H1 (cell line): ENCODE measurements around the gene DCHS1. TPM values are rescaled to one million over a fixed set of nuclear protein-coding genes. Genes with fewer than 3 reads are reported as not detected.

Experiments used
- CTCF ChIA-PET: fragments of 300-600 bp; sonication (Branson Sonifier 250); formaldehyde crosslinking; loops from one replicate; lab custom pipeline; 2021; ENCODE audit not compliant: partially characterized antibody; lab: Charles Lee
- POLR2A ChIA-PET: fragments of 300-600 bp; sonication (Branson Sonifier 250); formaldehyde crosslinking; loops from one replicate; lab custom pipeline; 2021; ENCODE audit warnings: inconsistent platforms; ENCODE audit not compliant: partially characterized antibody; lab: Charles Lee
- DNase-seq, 2 experiments: peaks; one replicate each; pipeline versions ENCODE4 v3.0.0 to v3.0.0-alpha.2; 2010 to 2022; ENCODE audit warnings: low spot score in 2 of 2, low read depth in 1 of 2, mixed read lengths in 1 of 2
- FAIRE-seq: peaks from 2 replicates; lab custom pipeline; 2011; peaks lifted over from hg19 to GRCh38; lab: Jason Lieb, UNC
- H2AFZ ChIP-seq: 2 replicates; pipeline ENCODE4 v1.8.1; 2012; ENCODE audit warnings: low read length, inconsistent platforms
- H2AK5ac ChIP-seq: 2 replicates; pipeline ENCODE4 v1.6.1; 2013; ENCODE audit warnings: low read depth, low read length
- H2BK120ac ChIP-seq: replicated peaks from 2 replicates; pipeline ENCODE3; 2013; ENCODE audit warnings: low read depth, low read length, inconsistent platforms
- H2BK12ac ChIP-seq: 2 replicates; pipeline ENCODE4 v1.6.1; 2013; ENCODE audit warnings: low read depth, low read length
- H2BK15ac ChIP-seq: 2 replicates; pipeline ENCODE4 v1.6.1; 2013; ENCODE audit warnings: low read length
- H2BK20ac ChIP-seq: 2 replicates; pipeline ENCODE4 v1.6.1; 2013; ENCODE audit warnings: low read length
- H2BK5ac ChIP-seq: 2 replicates; pipeline ENCODE4 v1.6.1; 2013; ENCODE audit warnings: low read depth, low read length
- H3K14ac ChIP-seq: 2 replicates; pipeline ENCODE4 v1.6.1; 2013; ENCODE audit warnings: inconsistent platforms; ENCODE audit not compliant: insufficient read length
- H3K18ac ChIP-seq: 2 replicates; pipeline ENCODE4 v1.6.1; 2013; ENCODE audit warnings: low read length; ENCODE audit errors: extremely low read depth
- H3K23ac ChIP-seq: 2 replicates; pipeline ENCODE4 v1.6.1; 2013; ENCODE audit warnings: inconsistent platforms; ENCODE audit not compliant: insufficient read length
- H3K23me2 ChIP-seq: 2 replicates; pipeline ENCODE4 v1.6.1; 2013; ENCODE audit warnings: low read depth, low read length
- H3K27ac ChIP-seq: 2 replicates; pipeline ENCODE4 v1.6.1; 2011; ENCODE audit warnings: low read depth, low read length, inconsistent platforms
- H3K27me3 ChIP-seq, 4 experiments: replicated peaks in 1 of 4; 1 replicate in 1 of 4; 2 replicates in 3 of 4; pipeline versions ENCODE4 v1.6.1 to v1.8.1; 2011 to 2013; ENCODE audit warnings: low read length in 3 of 4, mild to moderate bottlenecking in 3 of 4, inconsistent platforms in 2 of 4, mixed read lengths in 2 of 4, moderate library complexity in 1 of 4; ENCODE audit not compliant: control insufficient read depth in 3 of 4, insufficient read depth in 3 of 4; ENCODE audit errors: extremely low read depth in 1 of 4
- H3K36me3 ChIP-seq, 4 experiments: 2 replicates each; pipeline versions ENCODE4 v1.6.1 to v1.8.1; 2011 to 2013; ENCODE audit warnings: mild to moderate bottlenecking in 4 of 4, low read length in 3 of 4, moderate library complexity in 2 of 4, control low read depth in 1 of 4, inconsistent platforms in 1 of 4; ENCODE audit not compliant: insufficient read depth in 4 of 4, control insufficient read depth in 2 of 4
- H3K4ac ChIP-seq: replicated peaks from 2 replicates; pipeline ENCODE3; 2013; ENCODE audit warnings: low read length, low read depth, mixed read lengths, inconsistent platforms; ENCODE audit not compliant: insufficient read length
- H3K4me1 ChIP-seq, 4 experiments: replicated peaks in 1 of 4; 1 replicate in 1 of 4; 2 replicates in 3 of 4; pipeline versions ENCODE4 v1.6.1 to v1.8.1; 2011 to 2013; ENCODE audit warnings: low read length in 3 of 4, inconsistent platforms in 2 of 4, mixed read lengths in 1 of 4; ENCODE audit not compliant: insufficient read depth in 4 of 4, control insufficient read depth in 3 of 4
- H3K4me2 ChIP-seq, 2 experiments: 2 replicates each; pipeline versions ENCODE4 v1.6.1 to v1.8.1; 2011 to 2013; ENCODE audit warnings: low read depth in 2 of 2, low read length in 2 of 2, control low read depth in 1 of 2, inconsistent platforms in 1 of 2, mild to moderate bottlenecking in 1 of 2; ENCODE audit not compliant: insufficient read depth in 1 of 2
- H3K4me3 ChIP-seq, 4 experiments: fragments of 200-600, 300-600 bp in 1 of 4; sonication (generic), shearing (Covaris generic), sonication (Bioruptor Twin) in 1 of 4; 2 replicates each; pipeline versions ENCODE4 v1.5.1 to v1.8.1; 2011 to 2016; ENCODE audit warnings: low read length in 4 of 4, low read depth in 3 of 4, control low read depth in 2 of 4, inconsistent platforms in 2 of 4, mild to moderate bottlenecking in 2 of 4, mixed read lengths in 1 of 4, moderate library complexity in 1 of 4; ENCODE audit not compliant: insufficient read depth in 2 of 4; ENCODE audit errors: extremely low read depth in 1 of 4
- H3K56ac ChIP-seq: replicated peaks from 2 replicates; pipeline ENCODE3; 2013; ENCODE audit warnings: low read depth, mild to moderate bottlenecking, mixed read lengths, low read length, inconsistent platforms; ENCODE audit not compliant: insufficient read length
- H3K79me1 ChIP-seq: 2 replicates; pipeline ENCODE4 v1.6.1; 2013; ENCODE audit warnings: low read depth, low read length, control low read depth
- H3K79me2 ChIP-seq, 2 experiments: 2 replicates each; pipeline versions ENCODE4 v1.6.1 to v1.8.1; 2012 to 2013; ENCODE audit warnings: low read length in 2 of 2, mild to moderate bottlenecking in 2 of 2, inconsistent platforms in 1 of 2; ENCODE audit not compliant: insufficient read depth in 2 of 2, control insufficient read depth in 1 of 2
- H3K9ac ChIP-seq, 4 experiments: replicated peaks in 1 of 4; 1 replicate in 1 of 4; 2 replicates in 3 of 4; pipeline versions ENCODE4 v1.6.1 to v1.8.1; 2011 to 2013; ENCODE audit warnings: low read depth in 3 of 4, low read length in 3 of 4, control low read depth in 2 of 4, mild to moderate bottlenecking in 2 of 4, moderate library complexity in 2 of 4, inconsistent platforms in 1 of 4; ENCODE audit errors: extremely low read depth in 1 of 4
- H3K9me3 ChIP-seq, 2 experiments: 2 replicates each; pipeline versions ENCODE4 v1.6.1 to v1.8.1; 2012 to 2013; ENCODE audit warnings: mild to moderate bottlenecking in 2 of 2, moderate library complexity in 2 of 2, control low read depth in 1 of 2, inconsistent platforms in 1 of 2, low read depth in 1 of 2, low read length in 1 of 2, mixed read lengths in 1 of 2; ENCODE audit not compliant: insufficient read depth in 2 of 2
- H4K20me1 ChIP-seq, 2 experiments: replicated peaks in 1 of 2; 2 replicates each; pipeline versions ENCODE3 to v1.8.1; 2011 to 2013; ENCODE audit warnings: inconsistent platforms in 2 of 2, low read length in 2 of 2, mild to moderate bottlenecking in 1 of 2; ENCODE audit not compliant: insufficient read depth in 2 of 2, control insufficient read depth in 1 of 2
- H4K5ac ChIP-seq: 2 replicates; pipeline ENCODE4 v1.6.1; 2013; ENCODE audit warnings: low read length, low read depth, mixed read lengths, inconsistent platforms; ENCODE audit not compliant: insufficient read length
- H4K8ac ChIP-seq: 2 replicates; pipeline ENCODE4 v1.8.0; 2013; ENCODE audit warnings: mild to moderate bottlenecking, moderate library complexity, low read length, inconsistent platforms; ENCODE audit not compliant: insufficient read depth; ENCODE audit errors: extremely low read depth
- H4K91ac ChIP-seq: replicated peaks from 2 replicates; pipeline ENCODE3; 2013; ENCODE audit warnings: low read length, mixed read lengths, inconsistent platforms; ENCODE audit not compliant: insufficient read length
- ASH2L ChIP-seq: fragments of 200-600, 300-600 bp; sonication (generic); IDR thresholded peaks from one replicate; pipeline ENCODE4 v1.7.1; 2017; ENCODE audit warnings: low read length
- ATF2 ChIP-seq: IDR thresholded peaks from 2 replicates; pipeline ENCODE4 v1.6.1; 2012; ENCODE audit warnings: low read length, inconsistent platforms
- CBX5 ChIP-seq: fragments of 300-800, 300-1000 bp; sonication (generic); IDR thresholded peaks from 2 replicates; pipeline ENCODE4 v1.7.1; 2016; ENCODE audit warnings: antibody characterized with exemption, low read length, low read depth
- CHD2 ChIP-seq: IDR thresholded peaks from 2 replicates; pipeline ENCODE4 v1.6.1; 2012; ENCODE audit warnings: low read length, improper control_type of control experiment
- CREB1 ChIP-seq: IDR thresholded peaks from 2 replicates; pipeline ENCODE4 v1.6.1; 2012; ENCODE audit warnings: inconsistent platforms
- CTBP2 ChIP-seq: IDR thresholded peaks from 2 replicates; pipeline ENCODE4 v1.7.0; 2011; ENCODE audit warnings: borderline replicate concordance, mild to moderate bottlenecking, moderate library complexity, mixed read lengths, low read length; ENCODE audit not compliant: insufficient read depth, insufficient read length
- NRF1 ChIP-seq: IDR thresholded peaks from 2 replicates; pipeline ENCODE4 v1.6.1; 2011; ENCODE audit warnings: mild to moderate bottlenecking, low read depth, low read length, improper control_type of control experiment
- SAP30 ChIP-seq: fragments of 300-600 bp; sonication (generic); IDR thresholded peaks from 2 replicates; pipeline ENCODE4 v1.7.1; 2012; ENCODE audit warnings: low read length, moderate library complexity, mild to moderate bottlenecking, inconsistent platforms; ENCODE audit not compliant: insufficient read depth, insufficient replicate concordance
- SIX5 ChIP-seq: IDR thresholded peaks from 2 replicates; pipeline ENCODE4 v1.6.1; 2011; ENCODE audit warnings: mild to moderate bottlenecking, low read depth, low read length
- SP1 ChIP-seq: IDR thresholded peaks from 2 replicates; pipeline ENCODE4 v1.6.1; 2011; ENCODE audit warnings: low read depth, low read length
- TEAD4 ChIP-seq: IDR thresholded peaks from 2 replicates; pipeline ENCODE4 v1.6.1; 2012; ENCODE audit warnings: low read depth, low read length, inconsistent platforms, mixed read lengths
- WGBS, 2 experiments: shearing (Covaris generic) in 1 of 2; methylation state at CpG; one replicate each; pipeline versions ENCODE4 v1.1.6 to v1.1.7; 2013 to 2015; ENCODE audit warnings: low lambda C conversion rate in 2 of 2, mixed read lengths in 2 of 2, inconsistent platforms in 1 of 2, low coverage in 1 of 2, missing lambda C conversion rate in 1 of 2; ENCODE audit not compliant: insufficient replicate concordance in 2 of 2, insufficient coverage in 1 of 2, insufficient read length in 1 of 2; ENCODE audit errors: extremely low coverage in 1 of 2, missing lambda C conversion rate in 1 of 2; 5-methylcytosine and 5-hydroxymethylcytosine counted together
- polyA plus RNA-seq, 7 experiments: library from polyadenylated mRNA; depleted of rRNA in 3 of 7; stranded (reverse) in 5 of 7; unstranded in 2 of 7; fragments of >200 nt in 5 of 7; fragments of 200-250 nt in 2 of 7; gene quantifications; 1 replicate in 5 of 7; 2 replicates in 1 of 7; 4 replicates in 1 of 7; pipeline versions ENCODE4 v1.2.1 to v1.2.3, GENCODE V29; 2011 to 2013; ENCODE audit warnings: missing spikeins in 2 of 7, mixed read lengths in 2 of 7
- total RNA-seq: library from RNA; stranded (reverse); fragmentation: NEBNext Ultra II Directional; extraction: Animal tissue kit (Norgen Biotek cat#: 25700); gene quantifications from 2 replicates; pipeline ENCODE4 v1.2.1, GENCODE V29; 2021

Gene DCHS1
- total and polyA plus RNA-seq, 2 of the 8 experiments (the other 6 are each of a cell fraction or from before 2014, with no cell fraction given): 8.2 to 10.5 TPM

- Histone ChIP-seq H2AFZ (no peak overlapping the region), H3K4ac (no peak overlapping the region), H2BK120ac (no peak overlapping the region), H4K5ac (no peak overlapping the region), H3K36me3 (peaks cover 0 to 4% (median 2%) of the 10 kb centered on the region in 4 experiments; a peak in 4 of 8 replicates), H3K18ac (no peak overlapping the region), H2BK12ac (no peak overlapping the region), H2BK5ac (no peak overlapping the region), H3K27me3 (no peaks in the 10 kb centered on the region), H3K56ac (no peak overlapping the region), H2BK15ac (no peak overlapping the region), H3K23ac (no peak overlapping the region), H3K14ac (no peak overlapping the region), H4K8ac (no peak overlapping the region), H3K4me2 (no peak overlapping the region), H3K23me2 (peaks cover 11% of the 10 kb centered on the region), H3K27ac (no peak overlapping the region), H2AK5ac (no peak overlapping the region), H3K9me3 (no peaks in the 10 kb centered on the region), H2BK20ac (no peak overlapping the region), H3K4me1 (peaks cover 0 to 7% (median 4%) of the 10 kb centered on the region in 4 experiments; a peak in 3 of 7 replicates), H3K79me1 (no peaks in the 10 kb centered on the region; the same call in none of the 2 replicates), H4K20me1 (no peaks in the 10 kb centered on the region), H3K79me2 (peaks cover 0 to 8% of the 10 kb centered on the region in 2 experiments; a peak in 1 of 4 replicates), H3K9ac (no peak overlapping the region), H4K91ac (no peak overlapping the region), H3K4me3 (no peak overlapping the region)
- DNase-seq: no peak
- ChIA-PET POLR2A (interaction anchor here (1.0 to 3.2 kb wide), 3 partner anchors 9 to 217 kb away, joined by 3 to 31 read pairs (median 13); partner anchors contain the start of gene MRPL17), CTCF (interaction anchor here (0.7 to 2.6 kb wide), 8 partner anchors 10 to 655 kb away, joined by 3 to 11 read pairs (median 3); partner anchors contain the start of gene ILK)
- no peak for FAIRE-seq
- WGBS, 2 experiments: 84% methylated on average over 5 of the region's 5 CpGs; no CpG with 5 or more reads in 1 of the 2 experiments
- TF ChIP-seq ASH2L: no peak
- TF ChIP-seq NRF1: no peak
- TF ChIP-seq CHD2: no peak
- TF ChIP-seq SAP30: no peak
- no peak for TF ChIP-seq SIX5
- TF ChIP-seq CTBP2: no peak
- TF ChIP-seq SP1: no peak
- no peak for TF ChIP-seq CREB1
- TF ChIP-seq ATF2: no peak
- no peak for TF ChIP-seq CBX5
- TF ChIP-seq TEAD4: no peak
These were observed 38.3 kb downstream of the DCHS1 start for GRCh38 chr11:6617315-6617781.
